Activated effector memory CD4-positive, alpha-beta T cell treated with Interleukin-2 at 50 U/mL for 16 hours (primary cell): ENCODE results near the gene KRTAP22-2.

ENCODE experiments used
- DNase-seq: peaks from one replicate; pipeline ENCODE4 v3.0.0-alpha.2; 2020

The KRTAP22-2 gene

DNA sequence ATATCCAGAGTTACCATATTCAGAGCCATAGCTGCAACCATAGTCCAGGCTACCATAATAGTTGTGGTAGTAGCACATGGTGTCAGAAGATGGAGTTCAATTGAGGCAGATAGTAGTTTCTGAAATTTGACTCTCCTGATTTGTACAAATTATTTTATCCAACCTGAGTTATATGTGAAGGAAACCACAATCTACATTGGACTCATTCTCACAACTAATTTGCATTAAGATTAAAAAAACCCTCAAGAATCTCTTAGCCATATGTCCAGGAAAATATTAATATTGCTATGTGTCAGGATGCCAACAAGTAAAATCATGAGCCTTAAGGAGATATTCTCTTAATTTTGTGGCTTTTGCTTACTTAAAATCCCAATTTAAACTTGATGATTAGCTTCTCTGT is at the start of gene KRTAP22-2:
Gene KRTAP22-2 (minus strand): TSS at position 101 of the 400 bp plus-strand sequence.
- no peak for DNase-seq

GRCh38 chr21:30638686-30639085 is 48.5 kb upstream of the KRTAP22-2 start:
- no peak for DNase-seq

DNA sequence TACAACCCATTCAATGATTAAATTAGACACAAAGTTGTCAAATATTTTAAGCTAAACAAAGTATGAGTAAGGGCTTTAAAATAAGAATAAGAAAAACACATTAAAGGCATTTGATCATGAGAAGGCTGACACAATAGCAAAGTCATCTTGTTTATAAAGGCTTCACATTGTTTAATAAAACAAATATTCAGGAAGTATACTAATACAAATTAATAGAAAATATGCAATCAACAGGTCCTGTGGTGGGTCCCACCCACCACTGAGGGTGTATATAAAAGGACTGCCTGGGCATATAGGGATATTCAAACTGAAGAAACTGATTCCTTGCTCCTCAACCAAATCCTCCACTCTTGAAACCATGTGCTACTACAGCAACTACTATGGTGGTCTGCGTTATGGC is 44.7 kb upstream of the KRTAP22-2 start, which contains the start of gene KRTAP20-2:
Gene KRTAP20-2 (plus strand): TSS at position 301 of the 400 bp plus-strand sequence. CDS start 58 bp downstream, at position 359.
- no peak for DNase-seq

- no peak for DNase-seq
Measured at GRCh38 chr21:30629200-30629599, 39.0 kb upstream of the KRTAP22-2 start.

GRCh38 chr21:30628109-30628508 is 37.9 kb upstream of the KRTAP22-2 start:
- DNase-seq = no peak

GRCh38 chr21:30625449-30626165 is 35.4 kb upstream of the KRTAP22-2 start:
- DNase-seq = no peak

DNA sequence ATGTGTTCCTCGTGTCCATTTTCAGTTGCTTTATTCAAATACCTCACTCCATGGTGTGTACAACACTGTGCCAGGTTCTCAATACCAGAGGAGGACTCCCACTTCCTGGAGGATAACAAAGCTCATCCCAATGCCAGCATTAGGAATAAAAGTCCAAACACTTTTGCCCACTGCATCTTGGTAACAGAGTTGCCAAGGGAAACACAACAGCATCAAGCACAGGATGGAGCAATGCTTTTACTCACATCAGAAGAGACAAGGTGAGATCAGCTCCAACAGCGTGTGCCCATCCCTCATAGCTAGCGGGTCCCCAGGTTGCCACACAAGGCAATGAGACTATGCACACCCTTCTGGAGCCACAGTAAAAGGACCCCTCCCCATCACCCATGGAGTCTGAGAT is 33.2 kb upstream of the KRTAP22-2 start:
- DNase-seq = no peak

DNA sequence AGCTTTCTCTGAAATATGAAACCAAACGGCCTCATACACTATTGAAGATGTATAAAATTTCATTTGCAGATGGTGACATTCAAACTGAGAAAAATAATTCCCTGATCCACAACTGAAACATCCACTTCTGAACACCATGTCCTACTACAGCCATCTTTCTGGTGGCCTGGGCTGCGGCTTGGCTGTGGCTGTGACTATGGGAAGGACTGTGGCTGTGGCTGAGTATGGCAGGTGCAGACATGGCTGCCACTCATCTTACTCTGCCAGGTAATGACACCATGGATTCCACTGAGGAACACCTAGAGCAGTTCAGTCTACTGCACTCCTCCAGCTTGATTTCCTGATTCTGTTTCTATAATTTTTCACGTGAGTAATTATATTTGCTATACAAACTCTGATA is 30.3 kb upstream of the KRTAP22-2 start, which contains the start of gene KRTAP20-4:
Gene KRTAP20-4 (plus strand): TSS at position 106 of the 400 bp plus-strand sequence.
- no peak for DNase-seq

- no peak for DNase-seq
Measured at GRCh38 chr21:30620080-30620479, 29.9 kb upstream of the KRTAP22-2 start.

- no peak for DNase-seq
Measured at GRCh38 chr21:30616125-30616524, 25.9 kb upstream of the KRTAP22-2 start, which contains the start of gene KRTAP20-1. KRTAP20-1 (plus strand) TSS chr21:30616425; CDS start chr21:30616455, 30 bp downstream.

GRCh38 chr21:30615199-30615598 is 25.0 kb upstream of the KRTAP22-2 start:
- no peak for DNase-seq

GRCh38 chr21:30613836-30614235 is 23.6 kb upstream of the KRTAP22-2 start, which contains the start of gene KRTAP6-1:
KRTAP6-1 (minus strand) TSS chr21:30613930; CDS start chr21:30613904, 26 bp downstream.
- DNase-seq = no peak

DNA sequence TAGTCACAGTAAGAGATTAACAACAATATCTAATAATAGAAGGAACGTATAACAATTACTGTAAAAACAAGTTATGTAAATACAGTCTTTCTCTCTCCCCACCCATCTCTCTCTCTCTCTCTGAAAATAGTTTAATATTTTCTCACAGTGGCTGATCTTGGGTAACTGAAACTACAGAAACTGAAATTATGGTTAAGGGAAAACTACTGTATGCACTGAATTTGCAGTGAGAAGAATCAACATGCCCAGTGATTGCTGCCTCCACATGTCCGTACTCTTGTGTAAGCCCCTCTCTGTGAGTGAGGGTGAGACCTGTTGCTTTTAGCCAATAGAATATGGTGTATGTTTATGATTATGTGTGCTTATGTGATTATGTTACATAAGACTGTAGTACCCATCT is 21.9 kb upstream of the KRTAP22-2 start:
- DNase-seq = no peak

GRCh38 chr21:30605968-30606367 is 15.8 kb upstream of the KRTAP22-2 start:
- no peak for DNase-seq

DNA sequence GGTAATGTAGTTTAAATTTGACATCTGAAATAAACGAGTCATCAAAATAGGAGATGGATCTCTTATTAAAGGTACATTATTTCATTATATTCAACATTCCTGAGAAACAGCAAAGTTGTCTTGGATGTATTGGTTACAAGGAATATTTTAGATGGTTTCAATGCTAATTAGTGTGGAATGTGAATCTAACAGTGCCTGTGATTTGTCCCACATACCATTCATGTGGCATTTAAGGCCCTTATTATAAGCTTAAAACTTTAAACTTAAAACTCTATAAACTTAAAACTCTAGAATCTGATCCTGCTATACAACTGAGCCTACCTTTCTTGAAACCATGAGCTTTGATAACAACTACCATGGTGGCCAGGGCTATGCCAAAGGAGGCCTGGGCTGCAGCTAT is 10.6 kb upstream of the KRTAP22-2 start, which contains the start of gene KRTAP22-1:
Gene KRTAP22-1 (plus strand): TSS at position 301 of the 400 bp plus-strand sequence.
- DNase-seq = no peak

DNA sequence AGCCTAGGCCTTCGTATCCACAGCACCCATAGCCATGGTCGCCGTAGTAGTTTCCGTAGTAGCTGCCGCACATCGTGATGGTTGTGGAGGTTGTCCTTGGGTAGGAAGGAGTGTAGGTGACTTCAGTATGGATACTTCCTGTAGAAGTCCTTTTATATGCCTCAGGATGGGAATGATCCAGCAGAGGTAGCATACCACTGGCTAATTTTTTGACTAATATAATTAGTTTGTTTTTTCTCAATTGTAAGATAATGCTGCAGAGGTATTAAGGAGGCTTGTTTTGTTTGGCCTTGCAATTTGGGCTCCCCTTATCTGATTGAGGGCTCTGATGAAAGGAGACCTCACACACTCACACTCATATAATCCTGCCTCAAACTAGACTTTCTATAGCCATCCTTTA is 8.6 kb upstream of the KRTAP22-2 start, which contains the start of gene KRTAP6-2:
Gene KRTAP6-2 (minus strand): TSS at position 101 of the 400 bp plus-strand sequence. CDS start 28 bp downstream, at position 73.
- no peak for DNase-seq

DNA sequence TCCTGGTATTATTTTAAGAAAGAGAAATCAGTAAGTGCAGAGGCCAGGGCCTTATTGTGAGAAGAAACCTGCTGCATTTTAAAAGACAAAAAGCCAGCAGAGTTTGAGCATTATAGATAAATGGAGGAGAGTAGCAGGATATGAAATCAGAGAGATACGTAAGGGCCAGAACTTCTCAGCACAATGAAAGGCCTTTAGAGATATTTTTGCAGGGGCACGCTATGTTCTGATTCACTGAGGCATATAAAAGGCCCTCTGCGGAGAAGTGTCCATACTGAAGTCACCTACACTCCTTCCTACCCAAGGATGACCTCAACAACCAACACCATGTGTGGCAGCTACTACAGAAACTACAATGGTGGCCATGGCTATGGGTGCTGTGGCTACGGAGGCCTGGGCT is 1.9 kb upstream of the KRTAP22-2 start, which contains the start of gene KRTAP6-3:
Gene KRTAP6-3 (plus strand): TSS at position 301 of the 400 bp plus-strand sequence. CDS start 6 bp downstream, at position 307.
- DNase-seq = no peak

DNA sequence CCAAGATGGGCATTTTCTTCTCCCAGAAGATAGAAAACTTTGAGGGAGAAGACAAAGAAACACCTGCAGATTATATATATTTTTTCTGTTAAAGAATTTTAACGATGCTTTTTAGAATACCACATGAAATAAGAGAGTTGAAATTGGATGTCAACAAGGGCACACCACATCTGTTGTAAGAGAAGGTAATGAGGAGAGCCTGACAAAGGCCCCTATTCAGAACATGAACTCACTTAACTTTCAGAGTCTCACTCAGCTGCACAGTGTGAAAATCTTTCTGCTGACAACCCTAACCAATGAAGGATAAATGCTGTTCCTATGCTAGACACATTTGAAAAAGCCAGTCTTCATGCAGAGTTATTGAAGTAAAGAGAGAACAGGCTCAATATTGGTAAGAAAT is 7.3 kb downstream of the KRTAP22-2 start:
- DNase-seq = no peak

GRCh38 chr21:30580132-30580531 is 10.1 kb downstream of the KRTAP22-2 start:
- DNase-seq = no peak

GRCh38 chr21:30579346-30579745 is 10.9 kb downstream of the KRTAP22-2 start:
- DNase-seq = no peak

DNA sequence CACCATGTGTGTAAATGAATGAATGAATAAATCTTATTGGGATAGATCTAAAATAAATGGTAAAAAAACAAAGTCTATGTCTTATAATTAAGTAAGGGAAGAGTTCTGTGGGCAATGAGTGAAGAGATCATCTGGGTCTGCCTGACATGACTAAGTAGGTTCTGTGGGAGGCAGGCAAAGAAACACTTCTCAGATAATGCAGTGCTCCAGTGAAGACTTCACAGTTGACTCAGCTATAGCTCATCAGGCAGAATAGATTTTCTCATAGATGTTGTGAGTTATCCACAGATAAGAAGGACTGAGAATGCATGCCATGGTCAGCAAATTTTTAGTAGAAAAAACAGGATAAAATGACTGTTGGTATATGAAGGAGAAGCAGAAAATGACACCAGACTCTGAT is 12.4 kb downstream of the KRTAP22-2 start:
- no peak for DNase-seq

DNA sequence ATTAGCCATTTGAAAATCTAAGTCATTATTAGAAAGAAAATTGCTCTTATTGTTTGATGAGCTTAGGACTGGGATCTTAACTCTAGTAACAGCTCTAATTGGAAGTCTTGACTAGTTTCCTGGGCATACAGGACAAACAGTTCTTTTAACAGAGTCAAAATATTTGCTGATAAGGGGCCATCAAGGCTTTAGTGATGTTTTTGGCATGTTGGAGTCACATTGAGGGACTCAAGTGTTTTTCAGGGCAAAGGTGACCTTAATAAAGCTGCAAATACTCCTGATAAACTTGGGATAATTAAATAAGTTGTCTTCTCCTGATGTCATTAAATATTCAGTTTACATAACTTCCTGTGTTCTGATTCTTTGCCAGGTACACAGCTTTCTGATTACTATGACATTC is 22.6 kb downstream of the KRTAP22-2 start:
- DNase-seq = no peak

- DNase-seq = no peak
Measured at GRCh38 chr21:30563630-30564029, 26.6 kb downstream of the KRTAP22-2 start.

GRCh38 chr21:30563072-30563471 is 27.1 kb downstream of the KRTAP22-2 start:
- DNase-seq = no peak
